Inflammatory macrophage (primary cell): ENCODE results near the gene FNBP1L.

Experiments used
- DNase-seq, 2 donors: peaks; one replicate each; pipeline ENCODE4 v3.0.0-alpha.2; 2020 to 2022

Gene FNBP1L

DNA sequence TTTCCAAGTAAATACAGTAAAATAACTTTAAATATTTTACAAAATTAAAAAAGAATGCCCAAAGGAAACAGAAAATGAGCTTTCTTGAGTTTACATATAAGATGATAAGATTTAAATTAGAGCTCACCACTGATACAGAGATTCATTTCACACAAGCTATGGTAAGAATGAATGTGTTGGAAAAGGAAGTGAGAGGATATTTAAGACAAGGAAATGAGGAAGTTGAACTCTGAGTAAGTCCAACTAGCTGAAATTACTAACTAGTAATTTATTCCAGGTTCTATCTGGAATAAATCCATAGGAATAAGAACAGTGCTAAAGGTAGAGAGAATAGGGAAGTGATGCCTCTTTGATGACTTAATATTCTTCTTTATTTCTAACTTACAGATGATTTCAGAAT, 42.4 kb downstream of the FNBP1L start:
- peak in 1 of 2 donors; percentile 32 for DNase-seq

- DNase-seq: no peak
Observed at GRCh38 chr1:93495911-93496310, 48.0 kb downstream of the FNBP1L start.

DNA sequence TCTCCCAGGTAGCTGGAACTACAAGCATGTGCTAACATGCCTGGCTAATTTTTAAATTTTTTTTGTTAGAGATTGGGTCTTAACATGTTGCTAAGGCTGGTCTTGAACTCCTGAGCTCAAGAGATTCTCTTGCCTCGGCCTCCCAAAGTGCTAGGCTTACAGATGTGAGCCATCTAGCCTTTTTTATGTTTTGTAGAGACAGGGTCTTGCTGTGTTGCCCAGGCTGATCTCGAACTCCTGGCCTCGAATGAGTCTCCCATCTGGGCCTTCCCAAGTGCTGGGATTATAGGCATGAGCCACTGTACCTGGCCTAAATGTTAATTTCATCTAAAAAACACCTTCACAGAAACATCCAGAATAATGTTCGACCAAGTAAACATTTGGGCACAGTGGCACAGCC, 48.6 kb downstream of the FNBP1L start:
- no peak for DNase-seq

- no peak for DNase-seq
Observed at GRCh38 chr1:93499075-93499474, 51.2 kb downstream of the FNBP1L start.

GRCh38 chr1:93499533-93499932, 51.6 kb downstream of the FNBP1L start:
- DNase-seq: no peak

DNA sequence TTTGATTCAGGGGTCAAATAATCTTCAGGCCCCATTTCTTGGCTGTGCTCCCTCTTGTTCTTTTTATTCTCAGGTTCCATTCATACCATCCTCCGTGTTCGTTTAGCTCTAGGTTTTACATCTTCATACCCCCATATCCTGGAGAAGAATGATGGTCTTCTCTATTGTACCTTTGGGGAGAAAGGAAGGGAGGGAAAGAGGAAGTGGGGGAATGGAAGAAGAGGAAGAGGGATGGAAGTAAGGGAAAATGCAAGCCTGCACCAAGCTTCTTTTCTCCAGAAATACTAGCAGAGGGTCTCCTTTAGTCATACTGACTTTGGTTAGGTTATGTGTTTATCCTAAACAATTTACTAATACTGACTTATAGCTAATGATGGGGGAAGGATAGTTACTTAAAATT, 52.4 kb downstream of the FNBP1L start:
- no peak for DNase-seq

GRCh38 chr1:93501399-93501798, 53.5 kb downstream of the FNBP1L start:
- no peak for DNase-seq

DNA sequence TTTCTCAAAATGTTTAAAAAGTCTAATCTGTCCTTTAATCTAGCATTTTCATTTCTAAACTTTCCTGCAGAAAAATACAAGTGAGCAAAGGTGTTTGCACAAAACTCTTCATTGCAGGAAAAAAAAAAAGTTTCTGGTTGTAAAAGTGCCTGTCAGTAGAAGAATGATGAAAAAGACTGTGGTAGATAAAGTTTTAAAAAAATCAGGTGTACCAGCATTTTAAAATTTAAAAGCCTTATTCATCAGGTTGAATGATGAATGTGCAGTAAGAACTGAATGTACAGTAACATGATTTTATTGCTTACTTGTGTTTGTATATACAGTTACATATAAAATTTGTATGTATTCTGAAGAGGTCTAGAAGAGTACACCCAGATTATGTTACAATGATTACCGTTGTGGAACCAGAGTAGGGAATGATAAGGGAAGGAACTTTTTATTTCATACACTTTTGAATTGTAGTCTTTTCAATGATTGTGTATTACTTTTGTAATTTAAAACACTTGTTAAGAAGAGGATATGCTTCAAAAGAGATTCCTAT, 54.0 kb downstream of the FNBP1L start:
- no peak for DNase-seq

- no peak for DNase-seq
Observed at GRCh38 chr1:93502571-93502970, 54.7 kb downstream of the FNBP1L start.

GRCh38 chr1:93503163-93503562, 55.2 kb downstream of the FNBP1L start:
- DNase-seq: no peak

- no peak for DNase-seq
Observed at GRCh38 chr1:93503816-93504215, 55.9 kb downstream of the FNBP1L start.

- DNase-seq: no peak
Observed at GRCh38 chr1:93504247-93505033, 56.5 kb downstream of the FNBP1L start.

DNA sequence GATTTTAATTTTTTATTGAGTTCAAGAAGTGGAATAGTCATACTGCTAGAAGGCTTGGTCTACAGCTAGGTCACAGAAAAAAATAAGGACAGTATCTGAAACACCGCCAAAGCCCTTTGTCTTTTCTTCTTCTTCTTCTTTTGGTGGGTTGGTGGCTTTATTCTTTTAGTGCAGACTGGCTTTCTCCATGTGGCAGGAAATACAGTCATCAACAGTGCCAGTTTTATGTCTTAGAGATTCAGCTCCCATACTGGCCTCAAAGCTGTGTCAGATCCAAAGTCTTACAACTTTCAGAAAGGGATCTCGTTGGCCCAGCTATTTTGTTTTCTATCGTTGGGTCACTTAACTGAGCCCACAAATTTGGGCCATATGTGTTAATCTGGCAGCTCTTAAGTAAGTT, 58.2 kb downstream of the FNBP1L start:
- no peak for DNase-seq

DNA sequence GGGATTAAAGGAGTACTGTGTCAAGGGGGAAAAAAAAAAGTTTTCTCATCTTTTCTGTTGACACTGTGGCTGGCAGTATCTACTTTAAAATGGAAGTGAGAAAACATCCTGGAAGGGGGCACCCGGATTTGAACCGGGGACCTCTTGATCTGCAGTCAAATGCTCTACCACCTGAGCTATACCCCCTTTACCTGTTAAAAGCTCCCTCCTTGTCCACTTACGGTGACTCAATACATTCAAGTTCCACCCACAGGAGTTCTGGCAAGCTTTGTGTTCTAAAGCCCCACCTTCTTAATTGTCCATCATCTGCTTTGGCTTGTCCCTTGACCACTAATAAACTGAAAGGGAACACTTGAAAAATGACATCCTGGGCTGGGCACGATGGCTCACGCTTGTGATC, 68.2 kb downstream of the FNBP1L start:
- DNase-seq: no peak

DNA sequence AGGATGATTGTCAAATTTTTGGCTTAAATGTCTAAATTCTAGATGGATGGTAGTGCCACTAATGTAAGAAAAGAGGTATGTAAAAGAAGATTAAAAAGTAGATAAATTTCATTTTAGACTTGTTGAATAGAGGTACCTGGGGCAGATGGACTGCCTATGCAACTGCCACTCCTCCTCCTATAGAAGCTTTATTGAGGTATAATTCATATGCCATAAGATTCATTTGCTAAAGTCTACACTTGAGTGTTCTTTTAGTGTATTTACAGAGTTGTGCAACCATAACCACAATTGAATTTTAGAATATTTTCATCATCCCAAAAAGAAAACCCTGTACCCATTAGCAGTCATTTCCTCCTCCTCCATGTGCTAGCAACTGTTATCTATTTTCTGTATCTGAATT, 70.6 kb downstream of the FNBP1L start:
- no peak for DNase-seq

DNA sequence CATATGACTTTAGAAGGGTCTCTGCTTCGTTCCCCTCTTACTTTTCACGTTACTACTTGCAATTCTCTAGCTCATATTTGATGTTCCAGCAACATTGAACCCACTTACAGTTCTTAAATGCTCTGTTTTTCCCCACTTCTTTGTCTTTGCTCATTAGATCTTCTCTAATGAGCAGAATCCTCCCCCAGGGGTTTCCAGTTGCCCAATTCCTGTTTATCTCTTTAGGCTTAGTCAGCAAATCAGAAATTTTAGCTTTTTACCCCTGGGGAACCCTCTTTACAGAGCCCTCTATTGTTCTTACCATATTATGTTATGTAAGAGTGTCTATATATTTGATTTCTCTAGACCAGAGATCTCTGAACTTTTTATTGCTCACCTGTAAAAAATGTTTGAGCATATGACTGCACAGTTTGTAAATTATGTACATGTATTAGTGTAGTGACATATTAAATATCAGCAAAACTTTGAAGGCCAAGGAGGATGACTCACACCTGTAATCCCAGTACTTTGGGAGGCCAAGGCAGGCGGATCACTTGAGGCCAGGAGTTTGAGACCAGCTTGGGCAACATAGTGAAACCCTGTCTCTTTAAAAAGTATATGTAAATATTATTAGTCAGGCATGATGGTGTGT, 71.4 kb downstream of the FNBP1L start:
- no peak for DNase-seq

GRCh38 chr1:93521618-93522017, 73.7 kb downstream of the FNBP1L start:
- DNase-seq: no peak

DNA sequence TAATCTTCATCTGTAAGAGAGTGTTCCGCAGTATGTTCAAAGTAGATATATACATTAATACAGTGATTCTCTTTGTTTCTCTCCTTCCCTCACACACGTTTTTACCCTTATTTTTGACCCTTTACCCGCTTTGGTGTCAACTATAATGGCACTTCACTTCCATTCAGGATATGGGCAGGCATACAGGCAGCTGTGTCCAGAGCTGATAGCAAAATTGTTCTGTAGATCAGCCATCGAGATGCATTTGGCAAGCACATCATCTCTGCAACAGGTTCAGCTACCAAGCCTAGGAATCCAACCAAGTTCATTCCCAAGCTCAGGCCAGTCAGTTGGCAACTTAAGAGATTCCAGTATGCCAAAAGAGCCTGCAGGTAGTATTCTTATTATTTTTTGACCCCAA, 74.8 kb downstream of the FNBP1L start:
- no peak for DNase-seq

GRCh38 chr1:93525431-93525830, 77.5 kb downstream of the FNBP1L start:
- DNase-seq: no peak

DNA sequence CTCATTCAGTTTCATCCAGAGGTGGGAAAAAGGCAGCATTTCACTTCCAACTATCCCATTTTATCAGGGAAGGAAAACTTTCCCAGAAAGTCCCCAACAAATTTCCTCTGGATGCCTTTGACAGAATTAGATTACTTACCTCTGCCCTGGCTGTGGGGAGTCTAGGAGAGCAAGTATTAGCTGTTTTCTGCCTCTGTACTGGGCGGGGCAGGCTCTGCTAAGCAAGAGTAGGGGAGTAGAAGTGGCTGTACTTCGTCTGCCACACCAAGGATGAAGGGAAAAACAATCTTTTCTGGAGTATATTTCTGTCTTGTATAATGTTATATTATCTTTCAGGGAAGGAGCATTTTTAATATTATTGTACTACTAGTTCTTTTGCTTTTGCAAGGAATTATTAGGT, 78.5 kb downstream of the FNBP1L start:
- no peak for DNase-seq

DNA sequence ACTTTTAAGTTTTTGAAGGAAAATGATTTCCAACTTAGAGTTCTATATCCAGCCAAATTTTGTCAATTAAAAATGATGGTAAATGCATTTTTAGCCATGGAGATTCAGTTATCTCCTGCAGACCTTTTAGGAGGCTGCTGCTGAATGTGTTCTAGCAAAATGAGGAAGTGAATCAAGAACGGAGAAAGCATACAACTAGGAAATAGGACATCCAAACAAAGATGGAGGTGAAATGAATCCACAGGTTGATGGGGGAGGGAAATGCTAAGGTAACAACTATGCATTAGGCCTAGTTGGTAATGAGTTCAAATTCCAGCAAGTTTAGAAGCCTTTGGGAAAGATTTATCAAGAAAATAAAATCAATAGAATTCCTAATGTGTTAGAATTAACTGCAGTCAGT, 80.5 kb downstream of the FNBP1L start:
- no peak for DNase-seq

- no peak for DNase-seq
Observed at GRCh38 chr1:93531193-93531592, 83.3 kb downstream of the FNBP1L start.

GRCh38 chr1:93532780-93533378, 85.0 kb downstream of the FNBP1L start:
- no peak for DNase-seq

DNA sequence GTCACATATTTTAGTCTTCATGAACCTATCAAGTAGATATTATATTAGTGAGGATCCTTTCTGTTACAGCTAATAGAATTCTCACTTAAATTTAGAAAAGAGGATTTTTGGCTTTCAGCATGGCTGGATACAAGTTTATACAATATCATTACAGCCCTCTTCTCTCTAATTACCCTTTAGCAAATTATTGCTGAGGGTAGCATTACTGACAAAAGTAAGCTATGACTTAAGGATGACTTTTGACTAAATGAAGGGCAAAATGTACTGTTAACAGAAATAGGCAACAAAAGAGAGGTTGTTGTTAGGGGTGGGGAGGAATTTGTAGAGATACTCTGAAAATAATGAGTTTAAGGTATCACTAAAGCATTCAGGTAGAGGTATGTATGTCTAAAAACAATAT, 85.8 kb downstream of the FNBP1L start:
- DNase-seq: no peak
